Ectodermal cell (in vitro differentiated cells): Measurements from ENCODE around the gene CNOT2.
A peak's percentile ranks its signal among the peaks of the same experiment; 100 is the strongest.

Source experiments
- H3K27ac ChIP-seq: 2 replicates; pipeline ENCODE4 v1.7.0; 2013; ENCODE audit warnings: mild to moderate bottlenecking, low read depth, low read length; ENCODE audit not compliant: insufficient read depth, poor library complexity, severe bottlenecking
- H3K27me3 ChIP-seq: 2 replicates; pipeline ENCODE4 v1.7.0; 2013; ENCODE audit warnings: mild to moderate bottlenecking, low read length; ENCODE audit not compliant: insufficient read depth, control insufficient read depth, poor library complexity, severe bottlenecking
- H3K36me3 ChIP-seq: one replicate; pipeline ENCODE4 v1.7.0; 2013; ENCODE audit warnings: low read length; ENCODE audit not compliant: control insufficient read depth, insufficient read depth
- H3K4me1 ChIP-seq: one replicate; pipeline ENCODE4 v1.7.0; 2013; ENCODE audit warnings: low read length; ENCODE audit not compliant: control insufficient read depth, insufficient read depth
- H3K4me3 ChIP-seq: 2 replicates; pipeline ENCODE4 v1.7.0; 2013; ENCODE audit warnings: low read depth, low read length, control low read depth; ENCODE audit not compliant: insufficient read depth
- H3K9me3 ChIP-seq: 2 replicates; pipeline ENCODE4 v1.7.0; 2013; ENCODE audit warnings: mild to moderate bottlenecking, low read length, moderate library complexity; ENCODE audit not compliant: control insufficient read depth
- WGBS, 2 experiments: methylation state at CpG; one replicate each; pipeline ENCODE4 v1.1.7; 2013; ENCODE audit warnings: missing lambda C conversion rate in 2 of 2; 5-methylcytosine and 5-hydroxymethylcytosine counted together

The CNOT2 gene

GRCh38 chr12:70359458-70360197, 116.4 kb downstream of the CNOT2 start:
- Histone ChIP-seq H3K4me1 (no peaks in the 10 kb centered on the region), H3K27me3 (peaks cover 12% of the 10 kb centered on the region), H3K27ac (no peak overlapping the region), H3K4me3 (no peak overlapping the region), H3K36me3 (no peaks in the 10 kb centered on the region), H3K9me3 (no peaks in the 10 kb centered on the region)
- 86% methylated on average over 1 of the region's 1 CpG; no CpG with 5 or more reads in 1 of the 2 experiments for WGBS, 2 experiments

GRCh38 chr12:70360218-70360617, 117.0 kb downstream of the CNOT2 start:
- Histone ChIP-seq H3K4me3 (no peak overlapping the region), H3K4me1 (peaks cover 3% of the 10 kb centered on the region), H3K27ac (no peak overlapping the region), H3K36me3 (no peaks in the 10 kb centered on the region), H3K27me3 (peaks cover 18% of the 10 kb centered on the region), H3K9me3 (no peaks in the 10 kb centered on the region)

GRCh38 chr12:70364695-70365397, 121.6 kb downstream of the CNOT2 start:
- H3K27ac ChIP-seq: no peak overlapping the region
- H3K9me3 ChIP-seq: no peaks in the 10 kb centered on the region
- peaks cover 7% of the 10 kb centered on the region for H3K4me1 ChIP-seq
- 24 to 28% methylated on average over 14 to 16 of the region's 16 CpGs for WGBS, 2 experiments
- no peaks in the 10 kb centered on the region for H3K36me3 ChIP-seq
- H3K4me3 ChIP-seq: peak overlapping the region; percentile 80
- peaks cover 39% of the 10 kb centered on the region for H3K27me3 ChIP-seq

GRCh38 chr12:70365398-70365647, 122.1 kb downstream of the CNOT2 start:
- peak overlapping the region; percentile 80 for H3K4me3 ChIP-seq
- 0% methylated on average over 6 of the region's 6 CpGs for WGBS, 2 experiments
- no peak overlapping the region for H3K27ac ChIP-seq
- H3K36me3 ChIP-seq: no peaks in the 10 kb centered on the region
- peaks cover 7% of the 10 kb centered on the region for H3K4me1 ChIP-seq
- peaks cover 39% of the 10 kb centered on the region for H3K27me3 ChIP-seq
- no peaks in the 10 kb centered on the region for H3K9me3 ChIP-seq

GRCh38 chr12:70365648-70366518, 122.7 kb downstream of the CNOT2 start, which contains the start of gene KCNMB4:
TSS of gene KCNMB4 (plus strand) at chr12:70366290. CDS start at chr12:70366735, 445 bp downstream.
- Histone ChIP-seq H3K9me3 (no peaks in the 10 kb centered on the region), H3K27ac (no peak within 1 kb of the TSS), H3K36me3 (no peaks in the 10 kb centered on the region), H3K4me3 (peak within 1 kb of the TSS; percentile 80), H3K27me3 (peaks cover 39% of the 10 kb centered on the region), H3K4me1 (peaks cover 7% of the 10 kb centered on the region)
- 0 to 1% methylated on average over 88 of the region's 88 CpGs for WGBS, 2 experiments

- WGBS, 2 experiments: 0% methylated on average over 69 of the region's 69 CpGs
- H3K27me3 ChIP-seq: peaks cover 39% of the 10 kb centered on the region
- H3K4me3 ChIP-seq: peak overlapping the region; percentile 80
- peaks cover 7% of the 10 kb centered on the region for H3K4me1 ChIP-seq
- no peaks in the 10 kb centered on the region for H3K36me3 ChIP-seq
- H3K27ac ChIP-seq: no peak overlapping the region
- H3K9me3 ChIP-seq: no peaks in the 10 kb centered on the region
Observed at GRCh38 chr12:70366581-70367257, 123.5 kb downstream of the CNOT2 start.

- Histone ChIP-seq H3K27me3 (peaks cover 39% of the 10 kb centered on the region), H3K9me3 (no peaks in the 10 kb centered on the region), H3K36me3 (no peaks in the 10 kb centered on the region), H3K4me1 (peaks cover 7% of the 10 kb centered on the region), H3K4me3 (peak overlapping the region; percentile 80), H3K27ac (no peak overlapping the region)
- 2% methylated on average over 21 of the region's 21 CpGs for WGBS, 2 experiments
Observed at GRCh38 chr12:70367258-70368141, 124.3 kb downstream of the CNOT2 start.

GRCh38 chr12:70372881-70373280, 129.6 kb downstream of the CNOT2 start:
- Histone ChIP-seq H3K27ac (no peak overlapping the region), H3K9me3 (no peaks in the 10 kb centered on the region), H3K36me3 (no peaks in the 10 kb centered on the region), H3K27me3 (peaks cover 1% of the 10 kb centered on the region), H3K4me3 (no peak overlapping the region), H3K4me1 (no peaks in the 10 kb centered on the region)
- 96 to 98% methylated on average over 2 to 3 of the region's 3 CpGs for WGBS, 2 experiments

- Histone ChIP-seq H3K27ac (no peak overlapping the region), H3K4me3 (no peak overlapping the region)
- 93 to 100% methylated on average over 1 of the region's 1 CpG for WGBS, 2 experiments
Observed at GRCh38 chr12:70379846-70380245, 136.6 kb downstream of the CNOT2 start.

More at GRCh38 chr12:70379846-70380245, 136.6 kb downstream of the CNOT2 start:
- Histone ChIP-seq H3K27me3 (no peaks in the 10 kb centered on the region), H3K4me1 (no peaks in the 10 kb centered on the region), H3K9me3 (no peaks in the 10 kb centered on the region), H3K36me3 (no peaks in the 10 kb centered on the region)
